ENCODE data around the gene BBC3.
"Not testable (repeated sequence)": the region's sequence is repeated elsewhere in the genome, so short reads cannot be mapped to it uniquely, and the experiment has no call there.

BBC3 gene

DNA sequence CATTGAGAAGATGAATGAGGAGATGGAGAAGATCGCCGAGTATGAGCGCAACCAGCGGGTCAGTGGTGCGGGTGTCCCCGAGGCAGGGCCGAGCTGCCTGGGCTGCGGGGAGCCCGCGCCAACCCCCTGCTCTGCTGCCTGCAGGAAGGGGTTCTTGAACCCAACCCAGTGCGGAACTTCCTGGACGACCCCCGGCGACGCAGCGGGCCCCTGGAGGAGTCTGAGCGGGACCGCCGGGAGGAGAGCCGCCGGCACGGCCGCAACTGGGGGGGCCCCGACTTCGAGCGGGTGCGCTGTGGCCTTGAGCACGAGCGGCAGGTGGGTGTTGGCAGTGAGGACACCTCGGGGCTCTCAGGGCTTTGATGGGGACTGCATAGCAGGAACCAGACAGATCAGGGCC lies 33.6 kb upstream of the BBC3 start:
- H3K36me3 Mint-ChIP-seq = peaks cover 19% of the 10 kb centered on the region
- H3K4me3 Mint-ChIP-seq = no peak overlapping the region
- H3K4me1 Mint-ChIP-seq = peaks cover 13% of the 10 kb centered on the region
- no peaks in the 10 kb centered on the region for H3K9me3 Mint-ChIP-seq
- H3K27ac Mint-ChIP-seq = no peak overlapping the region
- H3K27me3 Mint-ChIP-seq = no peaks in the 10 kb centered on the region

GRCh38 chr19:47261946-47262793 lies 31.2 kb upstream of the BBC3 start:
- not testable (repeated sequence) for H3K9me3 Mint-ChIP-seq, H3K27ac Mint-ChIP-seq, H3K27me3 Mint-ChIP-seq, H3K4me3 Mint-ChIP-seq
- Mint-ChIP-seq H3K4me1 (peaks cover 36% of the 10 kb centered on the region), H3K36me3 (peaks cover 27% of the 10 kb centered on the region)

DNA sequence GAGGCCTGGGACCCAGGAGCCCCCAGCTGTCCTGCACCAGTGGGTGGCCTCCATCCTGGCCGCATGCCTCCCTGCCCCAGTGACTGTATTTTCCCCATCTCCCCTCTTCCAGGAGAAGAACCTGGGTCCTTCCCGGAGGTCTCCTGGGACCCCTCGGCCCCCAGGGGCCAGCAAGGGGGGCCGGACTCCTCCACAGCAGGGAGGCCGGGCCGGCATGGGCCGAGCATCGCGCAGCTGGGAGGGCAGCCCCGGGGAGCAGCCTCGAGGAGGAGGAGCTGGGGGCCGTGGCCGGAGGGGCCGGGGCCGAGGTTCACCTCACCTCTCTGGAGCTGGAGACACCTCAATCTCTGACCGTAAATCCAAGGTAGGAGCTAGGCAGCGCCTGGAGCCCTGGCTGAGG lies 29.5 kb upstream of the BBC3 start:
- Mint-ChIP-seq H3K27ac (peak overlapping the region; percentile 30), H3K9me3 (no peaks in the 10 kb centered on the region), H3K4me3 (no peak overlapping the region), H3K27me3 (no peaks in the 10 kb centered on the region), H3K36me3 (peaks cover 27% of the 10 kb centered on the region), H3K4me1 (peaks cover 41% of the 10 kb centered on the region)

- Mint-ChIP-seq H3K4me3 (peak overlapping the region; percentile 71), H3K36me3 (peaks cover 23% of the 10 kb centered on the region), H3K27me3 (no peaks in the 10 kb centered on the region), H3K9me3 (no peaks in the 10 kb centered on the region), H3K27ac (peak overlapping the region; percentile 72), H3K4me1 (peaks cover 41% of the 10 kb centered on the region)
Measured at GRCh38 chr19:47258895-47259555, 28.0 kb upstream of the BBC3 start.

DNA sequence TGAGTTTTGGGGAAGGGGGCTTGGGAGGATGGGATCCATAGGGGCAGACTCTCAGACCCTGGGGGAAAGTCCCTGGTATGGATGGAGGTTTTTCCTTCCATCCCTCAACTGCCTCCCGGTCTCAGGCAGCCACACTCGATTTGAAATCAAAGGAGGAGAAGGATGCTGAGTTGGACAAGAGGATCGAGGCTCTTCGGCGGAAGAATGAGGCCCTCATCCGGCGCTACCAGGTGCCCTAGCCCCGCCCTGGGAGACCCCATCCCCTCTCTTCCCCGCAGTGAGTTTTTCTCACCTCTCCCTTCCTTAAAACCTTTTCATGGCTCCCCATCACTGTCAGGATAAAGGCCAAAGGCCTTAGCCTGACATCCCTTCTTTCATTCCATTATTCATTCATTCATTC lies 27.4 kb upstream of the BBC3 start:
- Mint-ChIP-seq H3K4me3 (peak overlapping the region; percentile 93), H3K36me3 (peaks cover 23% of the 10 kb centered on the region), H3K27ac (peak overlapping the region; percentile 68)

GRCh38 chr19:47257411-47258169 lies 26.6 kb upstream of the BBC3 start:
- Mint-ChIP-seq H3K9me3 (no peaks in the 10 kb centered on the region), H3K27ac (peak overlapping the region; percentile 96), H3K4me1 (peaks cover 41% of the 10 kb centered on the region), H3K27me3 (no peaks in the 10 kb centered on the region), H3K4me3 (peak overlapping the region; percentile 93), H3K36me3 (peaks cover 23% of the 10 kb centered on the region)

More for the DNA sequence above, 27.4 kb upstream of the BBC3 start:
- H3K27me3 Mint-ChIP-seq = no peaks in the 10 kb centered on the region
- H3K4me1 Mint-ChIP-seq = peaks cover 41% of the 10 kb centered on the region
- no peaks in the 10 kb centered on the region for H3K9me3 Mint-ChIP-seq

DNA sequence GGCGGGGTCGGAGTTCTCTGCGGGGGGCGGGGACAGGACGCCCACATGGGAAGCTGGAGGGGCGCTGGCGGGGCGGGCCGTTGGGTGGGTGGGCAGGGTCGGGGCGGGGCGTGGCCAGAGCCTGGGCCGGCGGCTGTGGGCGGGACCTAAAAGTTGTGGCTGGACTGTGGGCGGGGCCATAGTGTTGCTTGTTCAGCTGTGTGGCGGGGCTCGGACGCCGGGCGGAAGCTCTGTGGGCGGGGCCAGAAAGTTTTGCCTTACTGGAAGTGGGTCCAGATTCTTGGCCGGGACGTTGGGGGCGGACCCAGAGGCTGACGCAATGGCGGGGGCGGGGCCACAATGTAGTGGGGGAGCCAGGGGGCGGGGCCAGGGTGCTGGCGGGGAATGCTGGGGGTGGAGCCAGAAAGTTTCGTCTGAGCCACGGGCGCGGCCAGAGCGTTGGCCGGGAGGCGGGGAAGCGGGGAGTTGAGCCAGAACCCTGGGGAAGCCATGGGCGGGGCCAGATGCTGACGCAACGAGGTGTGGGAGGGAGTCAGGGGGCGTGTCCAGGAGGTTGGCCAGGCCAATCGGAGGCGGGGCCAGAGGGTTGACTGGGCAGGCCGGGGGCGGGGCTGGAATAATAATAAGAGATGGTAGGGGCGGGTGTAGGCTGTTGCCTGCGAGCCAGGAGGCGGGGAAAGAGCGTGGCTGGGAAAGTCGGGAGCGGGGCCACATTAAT lies 25.9 kb upstream of the BBC3 start:
- H3K27ac Mint-ChIP-seq = peak overlapping the region; percentile 96
- H3K36me3 Mint-ChIP-seq = peaks cover 23% of the 10 kb centered on the region
- peaks cover 41% of the 10 kb centered on the region for H3K4me1 Mint-ChIP-seq
- H3K4me3 Mint-ChIP-seq = peak overlapping the region; percentile 93
- H3K27me3 Mint-ChIP-seq = no peaks in the 10 kb centered on the region
- no peaks in the 10 kb centered on the region for H3K9me3 Mint-ChIP-seq

DNA sequence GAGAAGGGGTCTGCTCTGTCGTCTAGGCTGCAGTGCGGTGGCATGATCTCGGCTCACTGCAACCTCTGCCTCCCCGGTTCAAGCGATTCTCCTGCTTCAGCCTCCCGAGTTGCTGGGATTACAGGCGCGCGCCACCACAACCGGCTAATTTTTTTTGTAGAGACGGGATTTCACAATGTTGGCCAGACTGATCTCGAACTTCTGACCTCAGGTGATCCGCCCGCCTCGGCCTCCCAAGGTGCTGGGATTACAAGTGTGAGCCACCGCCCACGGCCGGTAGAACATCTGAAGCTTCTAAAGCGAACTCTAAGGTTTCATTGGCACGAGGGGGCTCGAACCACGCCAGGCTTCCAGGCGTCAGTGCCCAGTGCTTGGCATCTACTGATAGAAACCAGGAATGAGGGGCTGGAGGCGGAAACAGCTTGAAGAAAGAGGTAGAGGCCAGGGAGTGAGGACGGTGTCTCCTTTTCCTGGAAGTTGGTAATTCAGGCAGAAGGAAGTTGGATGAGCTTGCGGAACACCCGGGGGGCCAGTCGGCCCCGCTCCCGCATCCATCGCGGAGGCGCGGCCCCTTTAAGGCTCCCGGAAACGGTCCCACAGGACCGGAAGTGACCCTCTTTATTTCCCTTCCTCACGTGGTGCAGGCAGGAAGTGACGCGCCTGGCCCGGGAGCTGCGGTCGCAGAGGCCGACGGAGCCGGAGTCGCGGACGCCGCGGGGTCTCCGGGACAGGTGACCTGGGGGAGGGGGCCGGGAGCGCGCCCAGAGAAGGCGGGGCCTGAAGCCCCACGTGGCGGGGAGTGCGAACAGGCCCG lies 25.1 kb upstream of the BBC3 start, which contains the start of gene CCDC9:
CCDC9 (plus strand) TSS at position 647 of the 814 bp plus-strand sequence. CDS start 1,876 bp downstream, outside the sequence.
- Mint-ChIP-seq H3K27me3 (no peaks in the 10 kb centered on the region), H3K4me3 (peak within 1 kb of the TSS; percentile 93), H3K27ac (peak within 1 kb of the TSS; percentile 96), H3K36me3 (peaks cover 20% of the 10 kb centered on the region), H3K9me3 (no peaks in the 10 kb centered on the region), H3K4me1 (peaks cover 40% of the 10 kb centered on the region)

DNA sequence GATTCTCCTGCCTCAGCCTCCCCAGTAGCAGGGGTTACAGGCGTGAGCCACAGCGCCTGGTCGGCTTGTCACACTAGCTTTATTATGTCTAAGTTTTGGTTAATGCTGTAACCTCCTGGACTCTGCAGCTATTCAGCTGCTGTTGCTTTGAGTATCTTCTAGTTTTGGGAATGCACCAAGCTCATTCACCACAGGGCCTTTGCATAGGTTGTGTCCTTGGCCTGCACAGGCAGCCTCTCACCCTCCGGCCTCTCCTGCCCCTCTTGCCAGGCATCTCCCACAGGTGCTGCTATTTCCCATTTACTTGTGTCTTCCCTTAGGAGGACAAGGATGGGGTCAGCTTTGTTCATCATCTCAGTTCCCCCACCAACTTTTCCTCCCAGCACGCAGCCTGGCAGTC lies 23.0 kb upstream of the BBC3 start:
- Mint-ChIP-seq H3K4me3 (no peak overlapping the region), H3K9me3 (no peaks in the 10 kb centered on the region), H3K27me3 (no peaks in the 10 kb centered on the region), H3K27ac (peak overlapping the region; percentile 62), H3K36me3 (peaks cover 6% of the 10 kb centered on the region), H3K4me1 (peaks cover 25% of the 10 kb centered on the region)

DNA sequence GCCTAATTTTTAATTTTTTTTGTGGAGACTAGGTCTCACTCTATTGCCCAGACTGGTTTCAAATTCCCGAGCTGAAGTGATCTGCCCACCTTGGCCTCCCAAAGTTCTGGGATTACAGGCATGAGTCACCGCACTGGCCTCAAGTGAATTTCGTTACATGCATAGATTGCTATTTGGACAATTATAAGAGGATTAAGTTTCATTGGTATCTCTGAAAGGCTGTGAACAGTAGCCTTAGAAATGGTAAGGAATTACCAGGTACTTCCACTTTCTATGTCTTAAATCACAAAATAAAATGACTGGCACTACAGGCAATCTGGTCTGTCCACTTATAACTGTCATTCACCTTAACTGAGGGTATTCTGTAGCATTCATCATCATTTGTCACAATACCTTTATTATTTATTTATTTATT lies 22.5 kb upstream of the BBC3 start:
- peaks cover 20% of the 10 kb centered on the region for H3K4me1 Mint-ChIP-seq
- H3K9me3 Mint-ChIP-seq = no peaks in the 10 kb centered on the region
- no peak overlapping the region for H3K4me3 Mint-ChIP-seq
- no peaks in the 10 kb centered on the region for H3K27me3 Mint-ChIP-seq
- no peak overlapping the region for H3K27ac Mint-ChIP-seq
- peaks cover 5% of the 10 kb centered on the region for H3K36me3 Mint-ChIP-seq

DNA sequence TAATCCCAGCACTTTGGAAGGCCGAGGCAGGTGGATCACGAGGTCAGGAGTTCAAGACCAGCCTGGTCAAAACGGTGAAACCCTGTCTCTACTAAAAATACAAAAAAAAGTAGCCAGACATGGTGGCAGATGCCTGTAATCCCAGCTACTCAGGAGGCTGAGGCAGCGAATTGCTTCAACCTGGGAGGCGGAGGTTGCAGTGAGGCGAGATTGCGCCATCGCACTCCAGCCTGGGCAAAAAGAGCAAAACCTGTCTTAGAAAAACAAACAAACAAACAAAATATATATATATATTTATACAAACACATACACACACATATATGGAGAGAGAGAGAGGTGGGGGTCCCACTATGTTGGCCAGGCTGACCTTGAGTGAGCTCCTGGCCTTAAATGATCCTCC lies 22.0 kb upstream of the BBC3 start:
- H3K27ac Mint-ChIP-seq, H3K27me3 Mint-ChIP-seq, H3K4me3 Mint-ChIP-seq, H3K9me3 Mint-ChIP-seq, H3K36me3 Mint-ChIP-seq: not testable (repeated sequence)
- peaks cover 17% of the 10 kb centered on the region for H3K4me1 Mint-ChIP-seq

- Mint-ChIP-seq H3K4me1 (peaks cover 16% of the 10 kb centered on the region), H3K27me3 (no peaks in the 10 kb centered on the region), H3K9me3 (no peaks in the 10 kb centered on the region), H3K36me3 (peaks cover 2% of the 10 kb centered on the region), H3K27ac (peak overlapping the region; percentile 81), H3K4me3 (no peak overlapping the region)
Measured at GRCh38 chr19:47247308-47247990, 16.4 kb upstream of the BBC3 start.

- Mint-ChIP-seq H3K4me3 (peak overlapping the region; percentile 93), H3K9me3 (no peaks in the 10 kb centered on the region), H3K4me1 (peaks cover 25% of the 10 kb centered on the region), H3K36me3 (peaks cover 2% of the 10 kb centered on the region), H3K27me3 (no peaks in the 10 kb centered on the region), H3K27ac (peak overlapping the region; percentile 98)
Measured at GRCh38 chr19:47243776-47244547, 13.0 kb upstream of the BBC3 start.
